A673 (cell line): Measurements from ENCODE around the gene ANKRD28. TPM values are rescaled to one million over a fixed set of nuclear protein-coding genes. Genes with fewer than 3 reads are reported as not detected.
"Not testable (repeated sequence)": the region's sequence is repeated elsewhere in the genome, so short reads cannot be mapped to it uniquely, and the experiment has no call there.

Source experiments
- BruUV-seq: library from RNA; stranded (reverse); fragments of 400-500 nt; replicated peaks from 2 replicates; lab custom pipeline; 2021; lab: Mats Ljungman, UMichigan
- CTCF ChIA-PET: fragments of 300-600 bp; sonication (Branson Sonifier 250); formaldehyde crosslinking; loops from one replicate; lab custom pipeline; 2022; ENCODE audit warnings: antibody characterized with exemption; lab: Charles Lee
- POLR2A ChIA-PET: fragments of 300-600 bp; sonication (Branson Sonifier 250); formaldehyde crosslinking; loops from one replicate; lab custom pipeline; 2022; ENCODE audit warnings: antibody characterized with exemption; ENCODE audit not compliant: low non-redundant PET; lab: Charles Lee
- DNase-seq: peaks from one replicate; pipeline ENCODE4 v3.0.0-alpha.2; 2015; ENCODE audit warnings: low spot score
- H3K27ac ChIP-seq: fragments of 200-600 bp; sonication (generic); 2 replicates; pipeline ENCODE4 v1.5.1; 2016; ENCODE audit warnings: mixed run types, low read depth, mild to moderate bottlenecking, mixed read lengths, antibody characterized with exemption, low read length; ENCODE audit not compliant: poor library complexity, severe bottlenecking
- H3K27me3 ChIP-seq: fragments of 200-600 bp; sonication (generic); replicated peaks from 2 replicates; pipeline ENCODE4 v1.6.1; 2017; ENCODE audit warnings: mixed run types, low read depth, mild to moderate bottlenecking, mixed read lengths, antibody characterized with exemption, low read length; ENCODE audit not compliant: insufficient read depth, poor library complexity
- H3K36me3 ChIP-seq: fragments of 200-600 bp; sonication (generic); 2 replicates; pipeline ENCODE4 v1.6.1; 2016; ENCODE audit warnings: mixed run types, mild to moderate bottlenecking, mixed read lengths, antibody characterized with exemption, low read length; ENCODE audit not compliant: insufficient read depth, poor library complexity, severe bottlenecking
- H3K4me1 ChIP-seq: fragments of 200-600 bp; sonication (generic); 2 replicates; pipeline ENCODE4 v1.6.1; 2017; ENCODE audit warnings: mixed run types, mild to moderate bottlenecking, mixed read lengths, antibody characterized with exemption, low read length; ENCODE audit not compliant: insufficient read depth, poor library complexity, severe bottlenecking
- H3K4me3 ChIP-seq: fragments of 200-600 bp; sonication (generic); 2 replicates; pipeline ENCODE4 v1.5.1; 2016; ENCODE audit warnings: low read depth, mixed run types, mild to moderate bottlenecking, mixed read lengths, low read length; ENCODE audit not compliant: poor library complexity, severe bottlenecking
- H3K9me3 ChIP-seq: fragments of 200-600 bp; sonication (generic); 2 replicates; pipeline ENCODE4 v1.6.1; 2016; ENCODE audit warnings: mixed run types, low read depth, mild to moderate bottlenecking, mixed read lengths, antibody characterized with exemption, low read length; ENCODE audit not compliant: poor library complexity, severe bottlenecking
- CTCF ChIP-seq: fragments of 300-800, 200-600 bp; sonication (generic); conservative IDR thresholded peaks from 2 replicates; pipeline ENCODE4 v1.5.1; 2017; ENCODE audit warnings: low read depth, mild to moderate bottlenecking, antibody characterized with exemption, low read length, moderate library complexity, mixed read lengths
- EZH2 ChIP-seq: fragments of 200-600 bp; sonication (generic); IDR thresholded peaks from 2 replicates; pipeline ENCODE4 v1.6.1; 2017; ENCODE audit warnings: borderline replicate concordance, low read depth, mild to moderate bottlenecking, mixed read lengths, antibody characterized with exemption, low read length; ENCODE audit not compliant: poor library complexity, severe bottlenecking
- intact Hi-C: fragments of 100-400 bp; cut with micrococcal nuclease; formaldehyde crosslinking; loops from one replicate; pipeline ENCODE4 v1.10.0; 2022; ENCODE audit not compliant: unreplicated experiment
- total RNA-seq: library from RNA; stranded (reverse); gene quantifications from 2 replicates; pipeline ENCODE4 v1.2.3, GENCODE V29; 2021

The ANKRD28 gene
- total RNA-seq, 1 experiment from 2014 or later = 29.9 TPM

DNA sequence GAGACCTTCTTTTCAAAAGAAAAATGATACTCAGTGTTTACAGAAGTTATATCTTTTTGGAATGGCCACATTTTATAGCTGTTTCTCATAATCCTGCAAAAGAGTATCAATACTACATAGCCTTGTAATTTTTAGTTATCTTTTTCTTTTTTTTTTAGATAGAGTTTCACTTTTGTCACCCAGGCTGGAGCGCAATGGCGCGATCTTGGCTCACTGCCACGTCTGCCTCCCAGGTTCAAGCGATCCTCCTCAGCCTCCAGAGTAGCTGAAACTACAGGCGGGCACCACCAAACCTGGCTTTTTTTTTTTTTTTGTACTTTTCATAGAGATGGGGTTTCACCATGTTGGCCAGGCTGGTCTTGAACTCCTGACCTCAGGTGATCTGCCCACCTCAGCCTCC is 53.6 kb downstream of the ANKRD28 start:
- Histone ChIP-seq H3K36me3 (no peaks in the 10 kb centered on the region), H3K9me3 (no peaks in the 10 kb centered on the region), H3K27ac (no peak overlapping the region), H3K27me3 (no peaks in the 10 kb centered on the region), H3K4me1 (no peaks in the 10 kb centered on the region), H3K4me3 (no peak overlapping the region)
- no TSS peak for BruUV-seq
- CTCF ChIA-PET = no interaction called here
- TF ChIP-seq EZH2 (no peak), CTCF (no peak)
- intact Hi-C loops = no loop called here
- DNase-seq = no peak
- POLR2A ChIA-PET = no interaction called here

DNA sequence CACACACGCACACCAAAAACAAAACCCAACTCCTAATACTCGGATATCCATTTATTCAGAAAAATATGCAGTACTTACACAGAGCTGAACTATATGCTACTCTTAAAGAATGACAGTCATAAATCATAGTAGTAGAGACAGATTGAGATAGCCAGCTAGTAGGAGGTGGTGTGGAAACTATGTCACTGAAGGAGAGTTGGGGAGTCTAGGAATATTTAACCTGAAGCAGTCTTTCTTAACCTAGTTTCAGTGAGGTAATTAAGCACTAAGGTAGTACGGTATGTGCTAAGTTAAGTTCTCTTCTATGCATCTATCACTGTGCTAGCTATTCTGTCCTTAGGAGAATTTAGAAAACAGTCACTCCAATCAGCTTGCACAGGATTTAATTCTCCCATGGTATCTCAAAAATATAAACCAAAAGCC is 54.2 kb downstream of the ANKRD28 start:
- H3K27me3 ChIP-seq = no peaks in the 10 kb centered on the region
- intact Hi-C loops = no loop called here
- no peak overlapping the region for H3K27ac ChIP-seq
- no peak overlapping the region for H3K4me3 ChIP-seq
- no peaks in the 10 kb centered on the region for H3K36me3 ChIP-seq
- TF ChIP-seq EZH2 (no peak), CTCF (no peak)
- POLR2A ChIA-PET = interaction anchor here (0.6 kb wide), 1 partner anchor 53 kb away, joined by 3 read pairs; no protein-coding TSS in a partner anchor
- no TSS peak for BruUV-seq
- no peak for DNase-seq
- CTCF ChIA-PET = no interaction called here
- H3K9me3 ChIP-seq = peaks cover 3% of the 10 kb centered on the region
- H3K4me1 ChIP-seq = no peaks in the 10 kb centered on the region

GRCh38 chr3:15742236-15742635 is 55.5 kb downstream of the ANKRD28 start:
- H3K27me3 ChIP-seq, POLR2A ChIA-PET, intact Hi-C loops, H3K27ac ChIP-seq, H3K36me3 ChIP-seq, CTCF ChIA-PET, DNase-seq, BruUV-seq, H3K4me1 ChIP-seq, H3K4me3 ChIP-seq: not testable (repeated sequence)
- H3K9me3 ChIP-seq = peaks cover 12% of the 10 kb centered on the region

GRCh38 chr3:15738616-15739005 is 59.2 kb downstream of the ANKRD28 start:
- H3K27ac ChIP-seq, intact Hi-C loops, DNase-seq, CTCF ChIA-PET, H3K4me1 ChIP-seq, H3K36me3 ChIP-seq, H3K4me3 ChIP-seq, POLR2A ChIA-PET, BruUV-seq, H3K27me3 ChIP-seq: not testable (repeated sequence)
- H3K9me3 ChIP-seq = peaks cover 12% of the 10 kb centered on the region
